ENCODE results near the gene ITM2B.

Gene ITM2B

DNA sequence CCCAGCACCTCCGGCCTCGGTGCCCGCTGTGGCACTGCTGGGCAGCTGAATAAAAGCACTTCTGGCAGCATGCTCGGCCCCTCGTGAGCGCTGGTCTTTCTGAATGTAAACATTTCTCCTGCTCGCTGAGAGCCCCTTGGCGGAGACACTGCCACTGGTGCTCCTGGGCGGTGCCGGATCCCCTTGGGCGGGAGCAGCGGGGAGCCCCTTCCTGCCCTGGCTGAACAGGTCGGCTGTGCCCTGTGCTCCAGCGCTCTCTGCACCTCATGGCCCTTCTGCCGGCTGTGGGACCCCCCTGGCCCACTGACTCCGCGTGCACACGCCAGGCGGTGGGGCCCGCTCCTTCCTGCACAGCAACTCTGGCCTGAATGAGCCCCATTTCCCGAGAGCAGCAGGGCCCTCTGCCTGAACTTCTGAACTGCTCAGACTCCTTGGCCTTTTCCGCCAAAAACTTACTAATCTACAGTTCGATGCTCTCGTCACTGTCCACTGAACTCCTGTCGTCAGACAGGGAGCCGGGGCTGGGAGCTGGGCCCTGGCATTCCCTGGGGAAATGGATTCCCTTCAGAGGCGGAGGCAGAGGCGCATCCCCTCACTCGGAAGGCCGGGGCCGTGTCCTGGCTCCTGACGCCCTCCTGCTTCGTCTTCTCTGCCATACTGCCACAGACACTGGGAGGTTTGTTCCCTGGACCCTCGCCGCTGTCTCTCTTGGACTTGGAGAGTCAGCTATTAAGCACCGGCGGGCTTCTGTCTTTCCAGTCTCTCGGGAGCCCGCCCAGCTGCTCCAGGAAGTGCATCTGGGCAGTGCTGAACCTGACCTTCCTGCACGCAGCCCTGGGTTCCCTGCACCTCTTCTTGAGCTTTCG lies 84.7 kb downstream of the ITM2B start:
- Histone ChIP-seq H4K20me1 (ENCODE audit: insufficient read depth) (no peaks in the 10 kb centered on the region), H2AFZ (ENCODE audit: low read depth) (no peak overlapping the region), H3K27ac (no peak overlapping the region), H3K9ac (no peak overlapping the region), H3K4me1 (ENCODE audit: low read depth, poor library complexity, severe bottlenecking) (no peaks in the 10 kb centered on the region), H3K4me3 (IDR thresholded peaks at IDR 0.05; ENCODE audit: insufficient read depth, low read depth, low read length) (no peak overlapping the region), H3K4me2 (no peak overlapping the region), H3K36me3 (ENCODE audit: insufficient read depth) (no peaks in the 10 kb centered on the region), H3K27me3 (ENCODE audit: insufficient read depth, low read depth) (no peaks in the 10 kb centered on the region), H3K79me2 (ENCODE audit: insufficient read depth, low read depth) (no peaks in the 10 kb centered on the region)
- TF ChIP-seq, protein P1, sequence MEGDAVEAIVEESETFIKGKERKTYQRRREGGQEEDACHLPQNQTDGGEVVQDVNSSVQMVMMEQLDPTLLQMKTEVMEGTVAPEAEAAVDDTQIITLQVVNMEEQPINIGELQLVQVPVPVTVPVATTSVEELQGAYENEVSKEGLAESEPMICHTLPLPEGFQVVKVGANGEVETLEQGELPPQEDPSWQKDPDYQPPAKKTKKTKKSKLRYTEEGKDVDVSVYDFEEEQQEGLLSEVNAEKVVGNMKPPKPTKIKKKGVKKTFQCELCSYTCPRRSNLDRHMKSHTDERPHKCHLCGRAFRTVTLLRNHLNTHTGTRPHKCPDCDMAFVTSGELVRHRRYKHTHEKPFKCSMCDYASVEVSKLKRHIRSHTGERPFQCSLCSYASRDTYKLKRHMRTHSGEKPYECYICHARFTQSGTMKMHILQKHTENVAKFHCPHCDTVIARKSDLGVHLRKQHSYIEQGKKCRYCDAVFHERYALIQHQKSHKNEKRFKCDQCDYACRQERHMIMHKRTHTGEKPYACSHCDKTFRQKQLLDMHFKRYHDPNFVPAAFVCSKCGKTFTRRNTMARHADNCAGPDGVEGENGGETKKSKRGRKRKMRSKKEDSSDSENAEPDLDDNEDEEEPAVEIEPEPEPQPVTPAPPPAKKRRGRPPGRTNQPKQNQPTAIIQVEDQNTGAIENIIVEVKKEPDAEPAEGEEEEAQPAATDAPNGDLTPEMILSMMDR (conservative IDR thresholded peaks at IDR 0.05; ENCODE audit: low read depth, low read length), result no peak

DNA sequence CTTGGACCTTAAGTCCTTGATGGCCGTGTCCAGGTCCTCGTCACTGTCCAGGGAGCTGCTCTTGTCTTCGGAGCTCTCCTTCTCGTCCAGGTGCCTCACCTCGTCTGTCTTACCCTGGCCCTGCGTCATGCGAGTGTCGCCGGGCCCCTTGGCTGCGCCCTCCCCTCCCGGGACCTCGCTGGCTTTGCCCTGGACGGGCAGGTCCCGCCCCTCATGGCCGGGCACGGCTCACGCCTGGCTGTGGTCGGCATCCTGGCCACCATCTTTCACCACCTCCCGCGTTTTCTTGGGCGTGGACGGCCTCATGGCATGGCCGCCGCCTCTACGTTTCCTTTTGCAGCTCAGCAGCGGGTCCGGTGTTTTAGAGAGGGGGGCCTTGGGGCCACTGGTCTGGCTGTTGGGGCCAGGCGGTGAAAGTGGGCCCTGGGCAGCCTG lies 85.4 kb downstream of the ITM2B start:
- no peak overlapping the region for H3K4me3 ChIP-seq (IDR thresholded peaks at IDR 0.05; ENCODE audit: insufficient read depth, low read depth, low read length)
- H2AFZ ChIP-seq (ENCODE audit: low read depth), result no peak overlapping the region
- no peak overlapping the region for H3K4me2 ChIP-seq
- no peaks in the 10 kb centered on the region for H3K27me3 ChIP-seq (ENCODE audit: insufficient read depth, low read depth)
- no peaks in the 10 kb centered on the region for H3K36me3 ChIP-seq (ENCODE audit: insufficient read depth)
- TF ChIP-seq, protein P1 (conservative IDR thresholded peaks at IDR 0.05; ENCODE audit: low read depth, low read length), result no peak
- no peaks in the 10 kb centered on the region for H4K20me1 ChIP-seq (ENCODE audit: insufficient read depth)
- H3K9ac ChIP-seq, result no peak overlapping the region
- no peak overlapping the region for H3K27ac ChIP-seq
- no peaks in the 10 kb centered on the region for H3K4me1 ChIP-seq (ENCODE audit: low read depth, poor library complexity, severe bottlenecking)
- no peaks in the 10 kb centered on the region for H3K79me2 ChIP-seq (ENCODE audit: insufficient read depth, low read depth)

DNA sequence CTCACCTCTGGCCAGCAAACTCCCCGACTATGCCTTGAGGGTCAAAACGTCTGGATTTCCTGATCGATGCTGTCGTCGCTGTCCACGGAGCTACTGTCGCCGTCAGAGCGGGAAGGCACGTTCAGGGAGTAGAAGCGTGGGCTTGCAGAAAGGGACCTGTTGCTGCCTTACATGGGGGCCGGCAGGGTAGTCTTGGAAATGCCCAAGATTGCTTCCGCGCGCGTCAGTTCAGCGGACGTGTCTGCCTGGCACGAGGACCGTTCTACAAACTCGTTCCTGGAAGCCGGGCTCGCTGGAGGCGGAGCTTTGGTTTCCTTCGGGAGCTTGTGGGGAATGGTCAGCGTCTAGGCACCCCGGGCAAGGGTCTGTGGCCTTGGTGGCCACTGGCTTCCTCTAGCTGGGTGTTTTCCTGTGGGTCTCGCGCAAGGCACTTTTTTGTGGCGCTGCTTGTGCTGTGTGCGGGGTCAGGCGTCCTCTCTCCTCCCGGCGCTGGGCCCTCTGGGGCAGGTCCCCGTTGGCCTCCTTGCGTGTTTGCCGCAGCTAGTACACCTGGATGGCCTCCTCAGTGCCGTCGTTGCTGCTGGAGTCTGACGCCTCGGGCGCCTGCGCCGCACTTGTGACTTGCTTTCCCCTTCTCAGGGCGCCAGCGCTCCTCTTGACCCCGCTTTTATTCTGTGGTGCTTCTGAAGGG lies 86.0 kb downstream of the ITM2B start:
- Histone ChIP-seq H2AFZ (ENCODE audit: low read depth) (no peak overlapping the region), H3K4me1 (ENCODE audit: low read depth, poor library complexity, severe bottlenecking) (no peaks in the 10 kb centered on the region), H3K27ac (no peak overlapping the region), H3K27me3 (ENCODE audit: insufficient read depth, low read depth) (no peaks in the 10 kb centered on the region), H3K4me2 (no peak overlapping the region), H4K20me1 (ENCODE audit: insufficient read depth) (no peaks in the 10 kb centered on the region), H3K4me3 (IDR thresholded peaks at IDR 0.05; ENCODE audit: insufficient read depth, low read depth, low read length) (no peak overlapping the region), H3K9ac (no peak overlapping the region), H3K36me3 (ENCODE audit: insufficient read depth) (no peaks in the 10 kb centered on the region), H3K79me2 (ENCODE audit: insufficient read depth, low read depth) (no peaks in the 10 kb centered on the region)
- TF ChIP-seq, protein P1 (conservative IDR thresholded peaks at IDR 0.05; ENCODE audit: low read depth, low read length), result no peak
